DOHH2 (cell line): Measurements from ENCODE around the gene LRRN1.

Source experiments
- H3F3A ChIP-seq: fragments of 200-600 bp; sonication (generic), shearing (Covaris generic); 2 replicates; pipeline ENCODE4 v1.6.0; 2016; ENCODE audit warnings: antibody characterized with exemption, mild to moderate bottlenecking; ENCODE audit not compliant: control insufficient read depth, insufficient read depth
- H3K27ac ChIP-seq: fragments of 200-600 bp; sonication (generic); 2 replicates; pipeline ENCODE4 v1.5.1; 2014; ENCODE audit warnings: low read depth, mild to moderate bottlenecking, low read length, moderate library complexity
- H3K27me3 ChIP-seq: fragments of 200-600 bp; sonication (generic); 2 replicates; pipeline ENCODE4 v1.6.1; 2014; ENCODE audit warnings: mild to moderate bottlenecking, low read length, mixed read lengths; ENCODE audit not compliant: control insufficient read depth
- H3K36me3 ChIP-seq: fragments of 200-600 bp; sonication (generic); 2 replicates; pipeline ENCODE4 v1.6.1; 2014; ENCODE audit warnings: mild to moderate bottlenecking, low read length, moderate library complexity, mixed read lengths; ENCODE audit not compliant: control insufficient read depth
- H3K4me1 ChIP-seq: fragments of 200-600 bp; sonication (generic); 2 replicates; pipeline ENCODE4 v1.6.1; 2014; ENCODE audit warnings: mild to moderate bottlenecking, low read length, mixed read lengths; ENCODE audit not compliant: control insufficient read depth
- H3K4me2 ChIP-seq: fragments of 200-600 bp; sonication (generic); 2 replicates; pipeline ENCODE4 v1.6.0; 2014; ENCODE audit warnings: mild to moderate bottlenecking, low read length, moderate library complexity
- H3K4me3 ChIP-seq: fragments of 200-600 bp; sonication (generic); 2 replicates; pipeline ENCODE4 v1.5.1; 2014; ENCODE audit warnings: mild to moderate bottlenecking, low read length, mixed read lengths
- H3K79me2 ChIP-seq: fragments of 200-600 bp; sonication (generic); 2 replicates; pipeline ENCODE4 v1.6.1; 2014; ENCODE audit warnings: mild to moderate bottlenecking, low read length, mixed read lengths; ENCODE audit not compliant: control insufficient read depth
- H3K9me2 ChIP-seq: fragments of 200-600 bp; sonication (generic); replicated peaks from 2 replicates; pipeline ENCODE4 v1.6.1; 2014; ENCODE audit warnings: mild to moderate bottlenecking, low read length, mixed read lengths; ENCODE audit not compliant: control insufficient read depth
- H3K9me3 ChIP-seq: fragments of 200-600 bp; sonication (generic); 2 replicates; pipeline ENCODE4 v1.6.1; 2014; ENCODE audit warnings: antibody characterized with exemption, low read length, mixed read lengths; ENCODE audit not compliant: control insufficient read depth, insufficient read depth
- H4K20me1 ChIP-seq: fragments of 200-600 bp; sonication (generic); 2 replicates; pipeline ENCODE4 v1.6.0; 2014; ENCODE audit warnings: low read depth, mild to moderate bottlenecking, antibody characterized with exemption, low read length, moderate library complexity; ENCODE audit not compliant: control insufficient read depth, insufficient read depth
- EZH2phosphoT487 ChIP-seq: fragments of 200-600 bp; sonication (generic); IDR thresholded peaks from 2 replicates; pipeline ENCODE4 v1.6.1; 2017; ENCODE audit warnings: borderline replicate concordance, mild to moderate bottlenecking, antibody characterized with exemption, low read length, moderate library complexity, mixed read lengths
- TF ChIP-seq, protein P1 (sequence below): fragments of 200-600 bp; sonication (generic); IDR thresholded peaks from one replicate; pipeline ENCODE4 v1.5.1; 2014; ENCODE audit warnings: antibody characterized with exemption, mild to moderate bottlenecking, low read depth, low read length; ENCODE audit not compliant: poor library complexity, severe bottlenecking

The LRRN1 gene

DNA sequence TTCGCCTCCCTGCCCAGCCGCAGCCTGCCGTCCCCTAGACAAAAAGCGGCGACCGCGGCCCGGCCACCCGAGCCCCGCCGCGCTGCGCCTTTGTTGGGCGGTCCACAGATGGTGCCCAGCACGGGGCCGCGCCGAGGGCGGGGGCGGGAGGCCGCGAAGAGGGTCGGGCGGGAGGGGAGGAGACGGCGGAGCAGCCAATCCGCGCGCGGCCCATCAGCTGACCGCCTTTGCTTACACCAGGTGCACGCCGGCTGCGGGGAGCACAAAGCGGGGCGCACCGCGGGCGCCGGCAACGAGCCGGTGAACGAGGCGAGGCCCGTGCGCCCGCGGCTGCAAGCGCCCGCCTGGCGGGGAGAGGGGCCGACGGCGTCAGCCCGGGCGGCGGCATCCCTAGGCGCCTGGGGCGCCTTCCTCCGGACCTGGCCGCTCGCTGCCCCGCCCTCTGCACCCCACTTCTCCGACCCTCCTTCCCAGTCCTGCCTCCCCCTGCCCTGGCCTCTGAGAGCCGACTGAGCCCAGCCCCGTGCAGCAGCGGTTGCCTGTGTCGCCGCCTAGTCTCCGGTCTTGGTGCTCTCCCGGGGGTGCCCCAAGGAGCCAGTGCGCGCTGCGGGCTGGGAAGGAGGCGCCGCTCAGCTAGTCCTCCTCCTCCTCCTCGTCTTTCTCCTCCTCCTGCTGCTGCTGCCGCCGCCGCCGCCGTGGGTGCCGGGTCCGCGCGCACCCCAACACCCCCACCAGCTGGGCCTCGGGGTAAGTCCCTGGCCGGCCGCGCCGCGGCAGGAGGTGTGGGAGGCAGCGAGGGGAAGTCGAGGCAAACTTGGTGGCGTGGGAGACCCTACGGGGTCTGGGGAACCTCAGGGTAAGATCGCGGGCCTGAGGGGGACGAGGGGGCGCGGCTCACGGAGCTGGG is at the start of gene LRRN1:
LRRN1 (plus strand) TSS at position 259 of the 907 bp plus-strand sequence. CDS start 45,211 bp downstream, outside the sequence.
- no peaks in the 10 kb centered on the region for H4K20me1 ChIP-seq
- H3K4me3 ChIP-seq: no peak within 1 kb of the TSS
- H3K27ac ChIP-seq: no peak within 1 kb of the TSS

GRCh38 chr3:3753416-3753815 is 45.8 kb upstream of the LRRN1 start:
- Histone ChIP-seq H4K20me1 (no peaks in the 10 kb centered on the region), H3K27ac (no peak overlapping the region), H3K36me3 (no peaks in the 10 kb centered on the region), H3K9me2 (no peaks in the 10 kb centered on the region), H3F3A (no peaks in the 10 kb centered on the region), H3K4me2 (no peak overlapping the region), H3K4me3 (no peak overlapping the region), H3K79me2 (no peaks in the 10 kb centered on the region), H3K27me3 (no peaks in the 10 kb centered on the region), H3K9me3 (no peaks in the 10 kb centered on the region), H3K4me1 (no peaks in the 10 kb centered on the region)
- TF ChIP-seq, protein P1, sequence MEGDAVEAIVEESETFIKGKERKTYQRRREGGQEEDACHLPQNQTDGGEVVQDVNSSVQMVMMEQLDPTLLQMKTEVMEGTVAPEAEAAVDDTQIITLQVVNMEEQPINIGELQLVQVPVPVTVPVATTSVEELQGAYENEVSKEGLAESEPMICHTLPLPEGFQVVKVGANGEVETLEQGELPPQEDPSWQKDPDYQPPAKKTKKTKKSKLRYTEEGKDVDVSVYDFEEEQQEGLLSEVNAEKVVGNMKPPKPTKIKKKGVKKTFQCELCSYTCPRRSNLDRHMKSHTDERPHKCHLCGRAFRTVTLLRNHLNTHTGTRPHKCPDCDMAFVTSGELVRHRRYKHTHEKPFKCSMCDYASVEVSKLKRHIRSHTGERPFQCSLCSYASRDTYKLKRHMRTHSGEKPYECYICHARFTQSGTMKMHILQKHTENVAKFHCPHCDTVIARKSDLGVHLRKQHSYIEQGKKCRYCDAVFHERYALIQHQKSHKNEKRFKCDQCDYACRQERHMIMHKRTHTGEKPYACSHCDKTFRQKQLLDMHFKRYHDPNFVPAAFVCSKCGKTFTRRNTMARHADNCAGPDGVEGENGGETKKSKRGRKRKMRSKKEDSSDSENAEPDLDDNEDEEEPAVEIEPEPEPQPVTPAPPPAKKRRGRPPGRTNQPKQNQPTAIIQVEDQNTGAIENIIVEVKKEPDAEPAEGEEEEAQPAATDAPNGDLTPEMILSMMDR: no peak
- no peak for TF ChIP-seq EZH2phosphoT487

More for the DNA sequence above, at the start of gene LRRN1:
- Histone ChIP-seq H3K9me2 (no peaks in the 10 kb centered on the region), H3K36me3 (no peaks in the 10 kb centered on the region), H3K4me2 (no peak within 1 kb of the TSS), H3K79me2 (no peaks in the 10 kb centered on the region), H3K9me3 (peaks cover 4% of the 10 kb centered on the region; the same call in 1 of the 2 replicates), H3F3A (no peaks in the 10 kb centered on the region), H3K27me3 (no peaks in the 10 kb centered on the region), H3K4me1 (no peaks in the 10 kb centered on the region)
- TF ChIP-seq EZH2phosphoT487: no peak
- TF ChIP-seq, protein P1: no peak

DNA sequence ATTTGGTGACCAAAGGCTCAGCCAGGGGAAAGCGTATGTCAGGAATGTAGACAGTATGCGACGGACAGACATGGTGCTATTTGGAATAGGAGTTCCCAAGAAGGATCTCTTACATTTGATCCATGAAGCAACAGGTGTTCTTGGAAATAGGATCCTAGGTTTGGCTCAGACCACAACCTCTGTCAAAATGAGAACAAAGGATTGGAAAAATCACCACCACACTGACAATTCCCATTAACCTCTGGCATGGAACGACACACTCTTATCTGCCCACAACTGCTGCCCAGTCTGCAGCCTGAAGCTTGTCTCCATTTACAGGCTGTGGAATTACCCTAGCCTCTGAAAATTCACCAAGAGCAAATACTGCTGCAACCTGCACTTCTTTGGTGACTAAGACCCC is 33.6 kb upstream of the LRRN1 start:
- Histone ChIP-seq H3K4me3 (no peak overlapping the region), H3K27me3 (no peaks in the 10 kb centered on the region), H3K9me2 (no peaks in the 10 kb centered on the region), H3K4me1 (no peaks in the 10 kb centered on the region), H3K9me3 (no peaks in the 10 kb centered on the region), H4K20me1 (no peaks in the 10 kb centered on the region), H3K4me2 (no peak overlapping the region), H3K79me2 (no peaks in the 10 kb centered on the region), H3F3A (no peaks in the 10 kb centered on the region), H3K36me3 (no peaks in the 10 kb centered on the region), H3K27ac (no peak overlapping the region)
- TF ChIP-seq EZH2phosphoT487: no peak
- TF ChIP-seq, protein P1: no peak
